Keratinocyte (primary cell): ENCODE measurements around the gene NAAA. TPM values are rescaled to one million over a fixed set of nuclear protein-coding genes. Genes with fewer than 3 reads are reported as not detected.

Experiments used
- DNase-seq: peaks from one replicate; pipeline ENCODE4 v3.0.0-alpha.2; 2011; ENCODE audit warnings: low read depth, missing footprints, low spot score
- FAIRE-seq: peaks from 2 replicates; lab custom pipeline; 2011; peaks lifted over from hg19 to GRCh38; lab: Jason Lieb, UNC
- H2AFZ ChIP-seq: 2 replicates; pipeline ENCODE4 v1.6.0; 2012; ENCODE audit warnings: low read length, control low read depth, inconsistent platforms; ENCODE audit not compliant: control insufficient read depth
- H3K27ac ChIP-seq: 2 replicates; pipeline ENCODE4 v1.5.1; 2011; ENCODE audit warnings: low read length; ENCODE audit not compliant: control insufficient read depth, insufficient read depth
- H3K27me3 ChIP-seq: 3 replicates; pipeline ENCODE4 v1.6.0; 2011; ENCODE audit warnings: low read length; ENCODE audit not compliant: control insufficient read depth, insufficient read depth; ENCODE audit errors: extremely low read depth
- H3K36me3 ChIP-seq, 2 experiments: 2 replicates in 1 of 2; 3 replicates in 1 of 2; pipeline ENCODE4 v1.5.1; 2011; ENCODE audit warnings: low read length in 2 of 2, mild to moderate bottlenecking in 1 of 2; ENCODE audit not compliant: control insufficient read depth in 2 of 2, insufficient read depth in 2 of 2; ENCODE audit errors: extremely low read depth in 1 of 2
- H3K4me1 ChIP-seq: 3 replicates; pipeline ENCODE4 v1.5.1; 2011; ENCODE audit warnings: low read length; ENCODE audit not compliant: control insufficient read depth, insufficient read depth; ENCODE audit errors: extremely low read depth
- H3K4me2 ChIP-seq: 3 replicates; pipeline ENCODE4 v1.6.0; 2011; ENCODE audit warnings: low read depth, low read length; ENCODE audit not compliant: control insufficient read depth, insufficient read depth; ENCODE audit errors: extremely low read depth
- H3K4me3 ChIP-seq, 3 experiments: fragments of 200-600 bp in 1 of 3; sonication (generic) in 1 of 3; 2 replicates in 2 of 3; 3 replicates in 1 of 3; pipeline ENCODE4 v1.5.1; 2011 to 2016; ENCODE audit warnings: low read length in 3 of 3, mild to moderate bottlenecking in 3 of 3, control low read depth in 2 of 3, inconsistent platforms in 1 of 3, low read depth in 1 of 3, mixed read lengths in 1 of 3, mixed run types in 1 of 3, moderate library complexity in 1 of 3; ENCODE audit not compliant: control insufficient read depth in 2 of 3, insufficient read depth in 2 of 3; ENCODE audit errors: extremely low read depth in 1 of 3
- H3K79me2 ChIP-seq: 2 replicates; pipeline ENCODE4 v1.6.0; 2012; ENCODE audit warnings: low read length; ENCODE audit not compliant: control insufficient read depth, insufficient read depth
- H3K9ac ChIP-seq: 3 replicates; pipeline ENCODE4 v1.6.0; 2011; ENCODE audit warnings: low read length; ENCODE audit not compliant: control insufficient read depth, insufficient read depth; ENCODE audit errors: extremely low read depth
- H3K9me1 ChIP-seq: 3 replicates; pipeline ENCODE4 v1.6.0; 2011; ENCODE audit warnings: low read length; ENCODE audit not compliant: control insufficient read depth, insufficient read depth; ENCODE audit errors: extremely low read depth
- H3K9me3 ChIP-seq: 2 replicates; pipeline ENCODE4 v1.5.1; 2012; ENCODE audit warnings: low read depth, low read length; ENCODE audit not compliant: control insufficient read depth
- H4K20me1 ChIP-seq: 3 replicates; pipeline ENCODE4 v1.6.0; 2011; ENCODE audit warnings: low read length; ENCODE audit not compliant: control insufficient read depth, insufficient read depth; ENCODE audit errors: extremely low read depth
- CTCF ChIP-seq, 3 experiments: IDR thresholded peaks in 1 of 3; conservative IDR thresholded peaks in 1 of 3; optimal IDR thresholded peaks in 1 of 3; 2 replicates in 2 of 3; 3 replicates in 1 of 3; pipeline versions ENCODE3 to v1.5.1; 2011; ENCODE audit warnings: low read length in 3 of 3, mild to moderate bottlenecking in 3 of 3, moderate library complexity in 2 of 3, control low read depth in 1 of 3, inconsistent platforms in 1 of 3; ENCODE audit not compliant: insufficient read depth in 2 of 3; ENCODE audit errors: extremely low read depth in 1 of 3
- EZH2 ChIP-seq: IDR thresholded peaks from one replicate; pipeline ENCODE4 v1.6.1; 2012; ENCODE audit warnings: inconsistent platforms, mild to moderate bottlenecking, low read length, moderate library complexity
- dilution Hi-C: fragments of 300-500 bp; cut with MboI; formaldehyde crosslinking; loops from one replicate; pipeline ENCODE4 v1.7.0; 2020; ENCODE audit warnings: low sequenced_read_pairs; ENCODE audit not compliant: extremely low pct_ligation_motif_present
- polyA plus RNA-seq, 5 experiments: library from polyadenylated mRNA; depleted of rRNA in 3 of 5; stranded (reverse) in 3 of 5; stranded (forward) in 1 of 5; unstranded in 1 of 5; fragments of >200 nt; gene quantifications; 1 replicate in 1 of 5; 2 replicates in 3 of 5; 3 replicates in 1 of 5; pipeline versions ENCODE4 v1.2.1 to v1.2.3, GENCODE V29; 2011 to 2012; ENCODE audit warnings: missing spikeins in 2 of 5, low read depth in 1 of 5, low replicate concordance in 1 of 5

The NAAA gene
- polyA plus RNA-seq, 1 donor (not counting 4 experiments of a cell fraction or from before 2014, with no cell fraction given), result 12.2 TPM

DNA sequence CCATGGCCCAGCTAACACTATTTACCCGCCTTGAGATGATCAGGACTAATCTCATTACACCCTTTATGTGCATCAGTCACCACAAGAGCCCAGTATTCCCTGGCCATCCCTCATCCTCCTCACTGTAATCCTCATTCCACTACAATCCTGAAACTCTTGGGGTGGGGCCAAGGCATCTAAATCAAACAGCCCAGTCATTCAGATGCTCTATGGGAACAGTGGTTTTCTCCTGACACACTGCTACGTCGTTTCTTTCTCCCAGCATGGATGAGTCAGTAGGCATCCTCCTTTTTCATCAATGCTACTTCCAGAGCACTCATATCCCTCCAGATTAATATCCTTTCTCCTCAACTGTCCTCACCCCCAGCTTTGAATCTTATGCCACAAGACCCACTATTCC lies 44.3 kb upstream of the NAAA start:
- dilution Hi-C loops, result no loop called here
- Histone ChIP-seq H3K27me3 (no peaks in the 10 kb centered on the region), H3K4me3 (no peak overlapping the region), H3K36me3 (peaks cover 9 to 12% of the 10 kb centered on the region in 2 experiments), H3K9ac (no peak overlapping the region), H3K27ac (peak overlapping the region; percentile 50), H3K9me3 (no peaks in the 10 kb centered on the region), H2AFZ (no peak overlapping the region), H3K4me2 (peak overlapping the region; percentile 9), H3K9me1 (peaks cover 4% of the 10 kb centered on the region), H3K79me2 (peaks cover 84% of the 10 kb centered on the region), H4K20me1 (peaks cover 10% of the 10 kb centered on the region), H3K4me1 (peaks cover 24% of the 10 kb centered on the region)
- TF ChIP-seq EZH2, result no peak
- TF ChIP-seq CTCF (optimal IDR thresholded peaks at IDR 0.05 in 1 of 3, IDR thresholded peaks at IDR 0.05 in 1 of 3, conservative IDR thresholded peaks at IDR 0.05 in 1 of 3; ENCODE audit: extremely low read depth in 1 of 3, insufficient read depth in 2 of 3, low read length in 3 of 3), result no peak
- DNase-seq (peak; percentile 41), FAIRE-seq (peak; percentile 89)

DNA sequence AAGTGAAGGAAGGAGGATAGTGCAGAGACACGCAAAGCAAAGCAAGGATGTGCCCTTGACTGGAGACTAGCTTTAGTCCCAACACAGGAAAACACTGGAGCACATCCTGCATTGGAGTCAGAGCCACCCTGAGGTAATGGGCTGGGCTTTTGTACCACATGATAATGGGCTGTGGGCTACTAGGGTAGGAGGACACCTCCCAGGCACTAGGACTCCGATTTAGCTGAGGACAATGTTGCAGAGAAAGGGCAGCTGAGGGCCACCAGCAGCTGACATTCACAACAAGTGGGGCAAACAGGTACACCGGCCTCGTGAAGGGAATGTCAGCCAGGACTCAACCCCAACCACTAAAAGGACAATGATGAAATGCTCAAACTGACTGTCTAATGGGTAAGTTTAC lies 39.8 kb upstream of the NAAA start:
- FAIRE-seq, result no peak
- no peak overlapping the region for H2AFZ ChIP-seq
- H3K9me1 ChIP-seq, result peaks cover 2% of the 10 kb centered on the region
- no peaks in the 10 kb centered on the region for H3K27me3 ChIP-seq
- H3K9me3 ChIP-seq, result no peaks in the 10 kb centered on the region
- dilution Hi-C loops, result no loop called here
- no peak for TF ChIP-seq CTCF (optimal IDR thresholded peaks at IDR 0.05 in 1 of 3, IDR thresholded peaks at IDR 0.05 in 1 of 3, conservative IDR thresholded peaks at IDR 0.05 in 1 of 3; ENCODE audit: extremely low read depth in 1 of 3, insufficient read depth in 2 of 3, low read length in 3 of 3)
- no peak for TF ChIP-seq EZH2
- H3K4me2 ChIP-seq, result no peak overlapping the region
- H3K27ac ChIP-seq, result no peak overlapping the region
- peaks cover 10% of the 10 kb centered on the region for H3K4me1 ChIP-seq
- no peak for DNase-seq
- H3K36me3 ChIP-seq, result peaks cover 29 to 30% of the 10 kb centered on the region in 2 experiments
- peaks cover 8% of the 10 kb centered on the region for H4K20me1 ChIP-seq
- H3K79me2 ChIP-seq, result peaks cover 42% of the 10 kb centered on the region
- H3K4me3 ChIP-seq, result no peak overlapping the region
- no peak overlapping the region for H3K9ac ChIP-seq
